ENCODE results near the gene DYNLL1.
"Not testable (repeated sequence)": the region's sequence is repeated elsewhere in the genome, so short reads cannot be mapped to it uniquely, and the experiment has no call there.

The DYNLL1 gene

GRCh38 chr12:120498870-120499515 lies 3.1 kb downstream of the DYNLL1 start:
- TF ChIP-seq CTCF (IDR thresholded peaks at IDR 0.05; ENCODE audit: control extremely low read depth, extremely low read depth, low read depth, missing control alignments): no peak
- ChIA-PET CTCF (interaction anchor here (1.0 to 1.2 kb wide), 2 partner anchors 10 to 29 kb away, joined by 3 to 4 read pairs; no protein-coding TSS in a partner anchor), POLR2A (interaction anchor here (0.6 kb wide), 1 partner anchor 1070 kb away, joined by 3 read pairs; no protein-coding TSS in a partner anchor)
- no peak for DNase-seq (ENCODE audit: extremely low spot score)

DNA sequence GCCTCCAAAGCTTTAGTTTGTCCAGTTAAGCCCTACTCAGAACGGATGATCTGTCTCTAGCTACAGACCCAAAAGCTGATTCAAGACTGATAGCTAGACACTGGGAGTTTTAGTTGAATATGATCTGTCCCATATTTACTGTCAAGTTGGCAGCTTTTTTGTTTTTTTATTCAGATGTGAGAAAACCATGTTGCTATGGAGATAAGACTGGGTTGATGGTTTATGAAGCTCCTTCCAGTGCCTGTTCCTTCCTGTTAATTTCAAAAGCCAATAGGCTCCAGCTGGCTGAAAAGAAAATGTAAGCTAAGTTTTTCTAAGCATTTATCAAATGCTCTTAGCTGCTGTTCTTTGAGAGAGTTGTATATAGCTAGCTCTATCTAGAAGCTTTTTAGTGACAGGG lies 4.7 kb downstream of the DYNLL1 start:
- DNase-seq (ENCODE audit: extremely low spot score): no peak
- POLR2A ChIA-PET: no interaction called here
- TF ChIP-seq CTCF (IDR thresholded peaks at IDR 0.05; ENCODE audit: control extremely low read depth, extremely low read depth, low read depth, missing control alignments): no peak
- CTCF ChIA-PET: interaction anchor here (1.0 to 1.7 kb wide), 5 partner anchors 9 to 36 kb away, joined by 3 to 5 read pairs (median 5); partner anchors contain the start of gene SRSF9

DNA sequence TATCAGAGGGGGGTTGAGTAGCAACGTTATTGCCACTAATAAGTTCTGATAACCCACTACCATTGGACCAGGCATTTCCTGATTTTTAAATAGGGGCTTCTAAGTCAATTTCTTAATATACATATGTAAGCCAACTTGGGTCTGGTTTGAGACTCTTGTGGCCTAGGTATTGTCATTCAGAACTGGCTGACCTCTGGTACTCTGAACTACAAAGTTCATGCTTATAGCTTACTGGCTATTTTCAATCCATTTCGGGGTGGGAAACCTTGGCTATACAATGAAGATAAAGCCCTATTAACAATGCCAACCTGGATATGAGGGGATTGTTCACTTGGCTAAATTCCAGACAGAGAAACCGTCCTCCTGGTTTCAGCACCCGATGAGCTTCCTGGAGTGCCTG lies 8.7 kb downstream of the DYNLL1 start:
- no peak for DNase-seq (ENCODE audit: extremely low spot score)
- CTCF ChIA-PET: interaction anchor here (1.2 to 1.4 kb wide), 3 partner anchors 9 to 78 kb away, joined by 3 to 5 read pairs (median 4); partner anchors contain the start of gene DYNLL1

DNA sequence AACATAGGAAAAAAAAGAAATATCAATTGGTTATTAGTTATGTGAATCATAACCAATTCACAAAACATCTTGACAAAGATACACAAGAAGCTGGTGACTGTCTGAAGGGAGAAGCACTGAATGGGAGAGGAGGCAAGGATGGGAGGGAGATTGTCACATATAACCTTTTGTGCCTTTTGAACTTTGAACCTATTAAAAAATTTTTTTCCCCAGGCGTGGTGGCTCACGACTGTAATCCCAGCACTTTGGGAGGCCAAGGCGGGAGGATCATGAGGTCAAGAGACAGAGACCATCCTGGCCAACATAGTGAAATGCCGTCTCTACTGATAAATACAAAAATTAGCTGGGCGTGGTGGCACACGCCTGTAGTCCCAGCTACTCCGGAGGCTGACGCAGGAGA lies 12.6 kb downstream of the DYNLL1 start:
- ChIA-PET CTCF (interaction anchor here (1.4 kb wide), 1 partner anchor 8 kb away, joined by 5 read pairs; no protein-coding TSS in a partner anchor), POLR2A (interaction anchor here (0.6 to 2.6 kb wide), 2 partner anchors 12 to 27 kb away, joined by 3 to 10 read pairs; partner anchors contain the start of gene DYNLL1)
- no peak for TF ChIP-seq CTCF (IDR thresholded peaks at IDR 0.05; ENCODE audit: control extremely low read depth, extremely low read depth, low read depth, missing control alignments)
- DNase-seq (ENCODE audit: extremely low spot score): no peak

More for the DNA sequence above, 8.7 kb downstream of the DYNLL1 start:
- TF ChIP-seq CTCF (IDR thresholded peaks at IDR 0.05; ENCODE audit: control extremely low read depth, extremely low read depth, low read depth, missing control alignments): no peak
- POLR2A ChIA-PET: interaction anchor here (0.6 to 1.5 kb wide), 2 partner anchors 8 to 258 kb away, joined by 7 to 9 read pairs; no protein-coding TSS in a partner anchor

DNA sequence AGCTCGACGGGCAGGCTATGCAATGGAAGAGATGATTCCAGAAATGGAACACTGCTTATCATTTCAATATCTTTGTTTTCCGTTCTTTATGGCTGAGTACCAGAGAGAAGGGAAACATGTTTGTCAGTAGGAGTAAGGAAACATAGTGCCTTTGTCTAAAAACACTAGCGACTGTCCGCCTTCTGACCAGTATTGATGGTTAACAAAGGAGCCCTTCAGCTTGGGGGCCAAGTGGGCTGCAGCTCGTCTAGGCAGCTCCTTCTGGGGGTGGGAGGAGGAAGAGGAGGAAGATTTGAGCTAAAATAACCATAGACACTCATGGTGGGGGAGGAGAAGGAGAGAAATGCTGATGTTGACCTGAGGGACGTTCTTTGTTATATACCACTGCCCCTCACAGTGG lies 18.1 kb downstream of the DYNLL1 start:
- ChIA-PET POLR2A (no interaction called here), CTCF (no interaction called here)
- no peak for DNase-seq (ENCODE audit: extremely low spot score)
- no peak for TF ChIP-seq CTCF (IDR thresholded peaks at IDR 0.05; ENCODE audit: control extremely low read depth, extremely low read depth, low read depth, missing control alignments)

GRCh38 chr12:120515496-120515895 lies 19.6 kb downstream of the DYNLL1 start:
- TF ChIP-seq CTCF (IDR thresholded peaks at IDR 0.05; ENCODE audit: control extremely low read depth, extremely low read depth, low read depth, missing control alignments): no peak
- ChIA-PET POLR2A (no interaction called here), CTCF (interaction anchor here (1.5 to 1.7 kb wide), 2 partner anchors 14 to 40 kb away, joined by 5 to 6 read pairs; partner anchors contain the start of gene COQ5)
- no peak for DNase-seq (ENCODE audit: extremely low spot score)

GRCh38 chr12:120519324-120519723 lies 23.4 kb downstream of the DYNLL1 start:
- CTCF ChIA-PET: interaction anchor here (0.7 kb wide), 1 partner anchor 9 kb away, joined by 3 read pairs; no protein-coding TSS in a partner anchor
- DNase-seq (ENCODE audit: extremely low spot score): not testable (repeated sequence)
- POLR2A ChIA-PET: interaction anchor here (0.7 kb wide), 1 partner anchor 400 kb away, joined by 5 read pairs; no protein-coding TSS in a partner anchor
